Neural progenitor cell (in vitro differentiated cells): Measurements from ENCODE around the gene ERVK3-1.

Source experiments
- CTCF ChIP-seq: fragments of 200-600 bp; sonication (generic); IDR thresholded peaks from 2 replicates; pipeline ENCODE4 v1.5.1; 2017; ENCODE audit warnings: antibody characterized with exemption, mild to moderate bottlenecking
- EZH2phosphoT487 ChIP-seq: fragments of 200-600 bp; sonication (generic); IDR thresholded peaks from 2 replicates; pipeline ENCODE4 v1.6.1; 2017; ENCODE audit warnings: antibody characterized with exemption

GRCh38 chr19:58355215-58355796 lies 50.1 kb downstream of the ERVK3-1 start:
- TF ChIP-seq CTCF (no peak), EZH2phosphoT487 (no peak)
